Stomach (tissue), 9 donors: ENCODE results near the gene TOMM22. TPM values are rescaled to one million over a fixed set of nuclear protein-coding genes. Genes with fewer than 3 reads are reported as not detected.

Experiments used
- DNase-seq, 2 donors: peaks; one replicate each; pipeline versions ENCODE4 v3.0.0 to v3.0.0-alpha.2; 2013 to 2019
- H3K27ac ChIP-seq, 5 donors: fragments of 200-600 bp in 4 of 5; sonication (generic) in 4 of 5; one replicate each; pipeline ENCODE4 v1.5.1; 2013 to 2019; ENCODE audit warnings: mild to moderate bottlenecking in 1 of 5, moderate library complexity in 1 of 5
- H3K27me3 ChIP-seq, 3 donors: fragments of 200-600 bp; sonication (generic); one replicate each; pipeline ENCODE4 v1.5.1; 2017 to 2019; ENCODE audit warnings: mixed run types in 1 of 3
- H3K36me3 ChIP-seq, 4 donors: fragments of 200-600 bp; sonication (generic); 1 replicate in 3 of 4; 2 replicates in 1 of 4; pipeline ENCODE4 v1.5.1; 2016 to 2019
- H3K4me1 ChIP-seq, 4 donors: fragments of 200-600 bp; sonication (generic); one replicate each; pipeline ENCODE4 v1.5.1; 2016 to 2019
- H3K4me3 ChIP-seq, 4 donors: fragments of 200-600 bp; sonication (generic) in 3 of 4; one replicate each; pipeline ENCODE4 v1.5.1; 2016 to 2019; ENCODE audit warnings: mild to moderate bottlenecking in 1 of 4
- H3K9me3 ChIP-seq, 4 donors: fragments of 200-600 bp; sonication (generic); one replicate each; pipeline ENCODE4 v1.5.1; 2016 to 2019
- EP300 ChIP-seq: sonication (generic); formaldehyde crosslinking; IDR thresholded peaks from one replicate; pipeline ENCODE4 v1.6.1; 2017; ENCODE audit warnings: antibody characterized with exemption
- POLR2A ChIP-seq, 4 donors: fragments of 450-650 bp; IDR thresholded peaks; one replicate each; pipeline ENCODE4 v1.6.1; 2016; ENCODE audit warnings: antibody characterized with exemption in 4 of 4, control low read depth in 2 of 4, mild to moderate bottlenecking in 1 of 4, moderate library complexity in 1 of 4
- POLR2AphosphoS5 ChIP-seq, 3 donors: sonication (generic); formaldehyde crosslinking; IDR thresholded peaks; one replicate each; pipeline ENCODE4 v1.6.1; 2016; ENCODE audit warnings: antibody characterized with exemption in 3 of 3
- WGBS, 5 donors: extraction: QIAGEN DNeasy Blood & Tissue Kit in 3 of 5; methylation state at CpG; one replicate each; pipeline versions ENCODE4 v1.1.5 to v1.1.7; 2013 to 2018; 5-methylcytosine and 5-hydroxymethylcytosine counted together
- intact Hi-C: fragments of 100-400 bp; cut with DNase I; formaldehyde crosslinking; loops from one replicate; pipeline ENCODE4 v1.15.1; 2023; ENCODE audit warnings: low total_unique reads
- polyA plus RNA-seq, 3 donors: library from polyadenylated mRNA; stranded (reverse); fragments of 200-250 nt; gene quantifications; one replicate each; pipeline ENCODE4 v1.2.3, GENCODE V29; 2013
- total RNA-seq, 5 donors: library from RNA; depleted of rRNA; stranded (reverse); fragments of >200 nt; gene quantifications; one replicate each; pipeline versions ENCODE4 v1.1.0 to v1.2.3, GENCODE V29; 2014 to 2016
- TF ChIP-seq, protein P1 (sequence below), 7 experiments: fragments of 450-650 bp in 4 of 7; fragments of 200-600 bp in 3 of 7; sonication (generic) in 3 of 7; IDR thresholded peaks; one replicate each; pipeline ENCODE4 v1.5.1; 2016 to 2019; ENCODE audit warnings: antibody characterized with exemption in 7 of 7, control low read depth in 2 of 7, mild to moderate bottlenecking in 1 of 7
- donor health status: healthy with polysubstance abuse.
- donor health status: Bipolar disorder and iron deficiency.
- donor health status: healthy.

Gene TOMM22
- total and polyA plus RNA-seq, 8 donors: 22.6 to 66.5 (median 37.4) TPM

DNA sequence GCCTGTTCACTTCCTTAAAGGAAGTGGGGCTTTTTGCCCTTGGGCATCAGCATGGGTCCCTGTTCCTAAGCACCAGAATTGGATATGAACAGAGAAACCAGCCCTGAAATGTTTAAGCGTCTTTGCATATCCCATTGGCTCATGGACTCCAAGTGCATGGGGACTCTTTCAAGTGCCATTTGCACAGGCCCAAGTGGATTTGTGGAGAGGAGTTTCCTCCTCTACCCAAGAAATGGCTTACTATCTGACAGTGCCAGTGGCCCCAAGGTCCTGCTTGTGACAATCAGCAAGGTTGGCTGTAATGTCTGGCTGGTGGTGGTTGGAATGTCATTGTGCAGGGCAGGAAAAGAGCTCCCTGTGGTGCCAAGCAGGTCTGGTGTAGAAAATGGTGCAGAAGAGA, 4.0 kb downstream of the TOMM22 start:
- intact Hi-C loops: no loop called here
- no peak overlapping the region for H3K4me3 ChIP-seq
- no peaks in the 10 kb centered on the region for H3K27me3 ChIP-seq
- H3K4me1 ChIP-seq: peaks cover 9 to 27% (median 18%) of the 10 kb centered on the region in 4 donors
- H3K36me3 ChIP-seq: peaks cover 54 to 79% (median 77%) of the 10 kb centered on the region in 4 donors
- 83 to 100% (median 92%) methylated on average over 1 of the region's 1 CpG for WGBS, 5 donors
- TF ChIP-seq POLR2A (IDR thresholded peaks at IDR 0.05): no peak
- no peak for TF ChIP-seq EP300
- TF ChIP-seq POLR2AphosphoS5 (IDR thresholded peaks at IDR 0.05): no peak
- no peak overlapping the region for H3K27ac ChIP-seq
- DNase-seq: no peak
- H3K9me3 ChIP-seq: no peaks in the 10 kb centered on the region

GRCh38 chr22:38689651-38690050, 7.9 kb downstream of the TOMM22 start:
- no peaks in the 10 kb centered on the region for H3K9me3 ChIP-seq
- intact Hi-C loops: no loop called here
- peaks cover 41 to 94% (median 90%) of the 10 kb centered on the region in 4 donors for H3K36me3 ChIP-seq
- no peak overlapping the region for H3K4me3 ChIP-seq
- H3K27ac ChIP-seq: no peak overlapping the region
- TF ChIP-seq POLR2A (IDR thresholded peaks at IDR 0.05) (no peak), POLR2AphosphoS5 (IDR thresholded peaks at IDR 0.05) (no peak), EP300 (no peak)
- TF ChIP-seq, protein P1, sequence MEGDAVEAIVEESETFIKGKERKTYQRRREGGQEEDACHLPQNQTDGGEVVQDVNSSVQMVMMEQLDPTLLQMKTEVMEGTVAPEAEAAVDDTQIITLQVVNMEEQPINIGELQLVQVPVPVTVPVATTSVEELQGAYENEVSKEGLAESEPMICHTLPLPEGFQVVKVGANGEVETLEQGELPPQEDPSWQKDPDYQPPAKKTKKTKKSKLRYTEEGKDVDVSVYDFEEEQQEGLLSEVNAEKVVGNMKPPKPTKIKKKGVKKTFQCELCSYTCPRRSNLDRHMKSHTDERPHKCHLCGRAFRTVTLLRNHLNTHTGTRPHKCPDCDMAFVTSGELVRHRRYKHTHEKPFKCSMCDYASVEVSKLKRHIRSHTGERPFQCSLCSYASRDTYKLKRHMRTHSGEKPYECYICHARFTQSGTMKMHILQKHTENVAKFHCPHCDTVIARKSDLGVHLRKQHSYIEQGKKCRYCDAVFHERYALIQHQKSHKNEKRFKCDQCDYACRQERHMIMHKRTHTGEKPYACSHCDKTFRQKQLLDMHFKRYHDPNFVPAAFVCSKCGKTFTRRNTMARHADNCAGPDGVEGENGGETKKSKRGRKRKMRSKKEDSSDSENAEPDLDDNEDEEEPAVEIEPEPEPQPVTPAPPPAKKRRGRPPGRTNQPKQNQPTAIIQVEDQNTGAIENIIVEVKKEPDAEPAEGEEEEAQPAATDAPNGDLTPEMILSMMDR (IDR thresholded peaks at IDR 0.05): no peak
- H3K4me1 ChIP-seq: peaks cover 0 to 21% (median 13%) of the 10 kb centered on the region in 4 donors
- no peak for DNase-seq
- H3K27me3 ChIP-seq: no peaks in the 10 kb centered on the region
- 14 to 67% (median 39%) methylated on average over 1 of the region's 1 CpG for WGBS, 5 donors

DNA sequence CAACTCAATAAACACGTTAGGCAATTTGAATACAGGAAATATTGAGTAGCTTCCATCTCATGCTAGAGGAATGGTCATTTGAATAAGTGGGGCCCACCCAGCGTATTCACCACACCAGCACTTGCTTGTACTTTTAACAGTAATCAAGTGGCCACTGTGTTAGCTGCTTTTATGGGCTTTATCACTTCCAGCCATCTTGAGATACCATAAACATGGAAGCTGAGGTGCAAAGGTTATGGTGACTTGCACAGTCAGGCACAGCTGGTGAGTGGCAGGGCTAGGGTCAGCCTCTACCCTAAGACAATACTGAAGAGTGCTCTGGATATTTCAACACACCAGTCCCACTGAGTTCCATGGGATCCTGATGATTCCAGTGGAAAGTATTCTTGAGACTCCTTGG, 12.3 kb downstream of the TOMM22 start:
- no peaks in the 10 kb centered on the region for H3K27me3 ChIP-seq
- peak overlapping the region in 3 of 5 donors; percentile 46 to 99 (median 96) for H3K27ac ChIP-seq
- peaks cover under 1 to 51% (median 46%) of the 10 kb centered on the region in 4 donors for H3K36me3 ChIP-seq
- peaks cover 37 to 64% (median 55%) of the 10 kb centered on the region in 4 donors for H3K4me1 ChIP-seq
- no peaks in the 10 kb centered on the region for H3K9me3 ChIP-seq
- intact Hi-C loops: no loop called here
- no peak for TF ChIP-seq POLR2AphosphoS5 (IDR thresholded peaks at IDR 0.05)
- TF ChIP-seq POLR2A (IDR thresholded peaks at IDR 0.05): no peak
- TF ChIP-seq EP300: no peak
- TF ChIP-seq, protein P1 (IDR thresholded peaks at IDR 0.05): no peak
- WGBS, 5 donors: 72 to 87% (median 82%) methylated on average over 2 of the region's 2 CpGs
- no peak overlapping the region for H3K4me3 ChIP-seq
- peak in 1 of 2 donors; percentile 43 for DNase-seq

DNA sequence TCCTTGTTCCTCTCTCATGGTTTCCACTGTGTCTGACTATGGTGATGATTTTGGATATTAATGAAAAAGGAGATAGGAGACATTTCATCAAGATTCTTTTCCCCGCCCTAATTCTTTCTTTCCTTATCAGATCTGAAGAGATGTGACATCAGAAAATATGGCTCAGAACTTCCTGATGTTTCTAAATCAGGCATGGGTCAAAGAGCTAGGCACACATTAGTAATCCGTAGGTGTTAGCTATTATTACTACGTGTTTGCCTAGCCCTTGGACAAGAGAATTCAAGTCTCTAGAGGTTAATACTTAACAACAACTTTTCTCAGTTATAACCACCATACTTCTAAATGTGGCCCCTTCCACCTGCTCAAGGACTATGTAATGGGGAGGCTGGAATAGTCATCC, 13.2 kb downstream of the TOMM22 start:
- DNase-seq: peak in 1 of 2 donors; percentile 41
- peak overlapping the region; percentile 81 to 99 (median 98) for H3K27ac ChIP-seq

DNA sequence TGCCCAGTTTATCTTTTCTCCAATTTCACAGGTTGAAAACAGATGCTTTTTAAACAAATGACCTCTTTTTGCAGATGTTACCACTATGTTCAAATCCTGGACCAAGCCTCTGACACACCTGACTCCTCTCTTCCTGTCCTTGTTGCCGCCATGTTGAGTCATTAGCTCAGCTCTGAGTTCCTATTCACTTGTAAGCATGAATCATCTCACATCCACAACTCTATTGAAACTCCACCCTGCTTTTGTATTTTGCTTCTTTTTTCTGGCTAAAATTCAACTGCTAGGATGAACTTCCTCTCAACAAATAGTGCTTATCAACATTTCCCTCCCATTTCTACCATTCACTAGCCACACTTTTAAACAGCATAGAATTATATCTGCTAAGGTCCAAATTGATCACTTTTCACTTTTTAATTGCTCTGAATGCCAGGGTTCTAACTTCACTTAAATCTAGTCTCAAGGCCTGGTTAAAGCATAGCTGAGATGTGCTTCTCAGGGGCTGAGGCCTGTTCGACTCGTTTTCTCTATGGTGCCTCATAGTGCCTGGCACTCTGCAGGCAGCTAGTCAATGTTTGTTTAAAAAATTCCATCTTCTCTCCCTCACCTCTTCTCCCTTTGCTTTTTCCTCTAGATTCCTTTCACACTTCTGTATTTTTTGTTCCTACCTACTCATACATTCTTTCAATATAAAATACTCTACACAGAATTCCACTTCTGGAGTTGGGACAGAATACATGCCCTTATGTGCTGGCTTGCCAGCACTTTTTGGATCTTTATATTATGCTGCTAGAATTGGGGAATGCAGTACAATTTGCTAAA, 15.1 kb downstream of the TOMM22 start:
- DNase-seq: peak; percentile 70 to 83
- Histone ChIP-seq H3K27me3 (no peaks in the 10 kb centered on the region), H3K9me3 (no peaks in the 10 kb centered on the region), H3K4me3 (peak overlapping the region in 2 of 4 donors; percentile 59 to 66), H3K36me3 (peaks cover 0 to 25% (median 20%) of the 10 kb centered on the region in 4 donors), H3K27ac (peak overlapping the region; percentile 85 to 99 (median 98)), H3K4me1 (peaks cover 52 to 76% (median 67%) of the 10 kb centered on the region in 4 donors)
- 18 to 30% (median 23%) methylated on average over 3 of the region's 3 CpGs for WGBS, 5 donors
- intact Hi-C loops: no loop called here
- TF ChIP-seq EP300 (no peak), POLR2AphosphoS5 (IDR thresholded peaks at IDR 0.05) (peak in 2 of 3 donors; percentile 24 to 69)

More for the DNA sequence above, 13.2 kb downstream of the TOMM22 start:
- Histone ChIP-seq H3K9me3 (no peaks in the 10 kb centered on the region), H3K27me3 (no peaks in the 10 kb centered on the region), H3K4me3 (no peak overlapping the region), H3K4me1 (peaks cover 46 to 70% (median 63%) of the 10 kb centered on the region in 4 donors), H3K36me3 (peaks cover 0 to 42% (median 38%) of the 10 kb centered on the region in 4 donors)
- intact Hi-C loops: no loop called here
- TF ChIP-seq POLR2AphosphoS5 (IDR thresholded peaks at IDR 0.05) (peak in 1 of 3 donors; percentile 20), POLR2A (IDR thresholded peaks at IDR 0.05) (no peak)
- 50 to 71% (median 59%) methylated on average over 3 of the region's 3 CpGs for WGBS, 5 donors
